ENCODE data around the gene DAGLA.
"Not testable (repeated sequence)": the region's sequence is repeated elsewhere in the genome, so short reads cannot be mapped to it uniquely, and the experiment has no call there.

DAGLA gene

DNA sequence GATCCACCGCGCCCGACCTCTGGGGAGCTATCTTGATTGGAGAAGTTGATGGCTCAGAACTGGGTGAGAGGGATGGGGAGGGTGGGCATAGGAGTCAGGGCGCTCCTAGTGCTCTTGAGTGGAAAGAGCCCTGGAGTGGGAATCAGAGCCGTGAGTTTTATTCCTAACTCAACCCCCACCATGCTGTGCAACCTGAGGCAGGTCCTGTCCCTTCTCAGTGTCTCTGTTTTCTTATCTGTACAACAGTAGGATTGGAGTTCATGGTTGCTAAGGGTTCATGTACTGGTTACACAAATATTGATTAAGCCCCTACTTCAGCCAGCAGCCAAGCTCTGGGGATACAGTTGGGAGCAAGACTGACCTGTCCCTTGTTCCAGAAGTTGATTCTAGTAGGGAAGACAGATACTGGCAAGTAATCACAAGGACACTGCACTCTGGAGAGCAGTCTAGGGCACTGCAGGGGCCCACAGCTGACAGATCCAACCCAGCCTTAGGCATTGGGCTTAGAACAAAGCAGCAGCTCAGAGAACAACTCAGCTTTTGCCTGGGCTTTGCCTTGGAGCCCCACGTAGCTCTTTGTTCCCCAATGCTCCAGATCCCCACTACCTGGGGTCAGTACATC is 12.4 kb upstream of the DAGLA start:
- no peak for DNase-seq (ENCODE audit: low read depth)
- no peak overlapping the region for H3K4me3 ChIP-seq (ENCODE audit: control insufficient read depth, low read depth, low read length)
- TF ChIP-seq CTCF (conservative IDR thresholded peaks at IDR 0.05; ENCODE audit: control insufficient read depth, insufficient read depth, low read depth, low read length), result no peak

DNA sequence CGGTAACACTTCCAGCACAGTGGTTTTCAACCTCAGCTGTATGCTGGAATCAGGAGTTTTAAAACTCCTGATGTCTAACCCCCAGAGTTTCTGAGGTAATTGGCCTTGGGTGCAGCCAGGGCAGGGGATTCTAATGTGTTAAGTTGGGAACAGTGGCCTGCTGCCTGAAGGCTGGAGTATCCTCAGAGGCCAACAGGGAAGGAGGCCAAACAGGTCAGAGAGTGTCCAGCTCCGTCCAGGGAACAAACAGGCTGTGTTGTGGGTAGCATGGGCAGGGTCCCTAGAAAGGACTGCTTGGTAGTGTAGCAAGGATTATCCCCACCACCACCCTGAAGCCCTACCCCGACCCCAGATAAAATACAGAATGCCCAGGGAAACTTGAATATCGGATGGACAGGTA is 10.8 kb upstream of the DAGLA start:
- TF ChIP-seq CTCF (conservative IDR thresholded peaks at IDR 0.05; ENCODE audit: control insufficient read depth, insufficient read depth, low read depth, low read length), result no peak
- no peak overlapping the region for H3K4me3 ChIP-seq (ENCODE audit: control insufficient read depth, low read depth, low read length)
- DNase-seq (ENCODE audit: low read depth), result no peak

DNA sequence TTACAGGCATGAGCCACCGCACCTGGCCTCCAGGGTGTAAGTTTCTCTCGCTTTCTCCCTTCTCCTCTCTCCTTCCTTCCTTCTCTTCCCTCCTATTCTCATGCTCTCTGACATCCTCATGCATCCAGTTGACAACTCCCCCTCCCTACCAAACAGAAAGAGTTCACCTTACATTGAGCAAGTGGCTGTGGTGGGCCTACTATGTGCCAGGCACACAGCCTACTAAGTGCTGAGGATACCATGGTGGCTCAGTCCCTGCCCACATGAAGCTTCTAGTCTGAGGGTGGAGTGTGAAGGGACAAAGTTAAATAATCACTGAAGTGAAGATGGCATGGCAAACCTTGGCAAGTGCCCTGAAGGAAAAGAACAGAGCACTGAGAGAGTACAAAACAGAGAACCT is 9.6 kb upstream of the DAGLA start:
- no peak for DNase-seq (ENCODE audit: low read depth)

DNA sequence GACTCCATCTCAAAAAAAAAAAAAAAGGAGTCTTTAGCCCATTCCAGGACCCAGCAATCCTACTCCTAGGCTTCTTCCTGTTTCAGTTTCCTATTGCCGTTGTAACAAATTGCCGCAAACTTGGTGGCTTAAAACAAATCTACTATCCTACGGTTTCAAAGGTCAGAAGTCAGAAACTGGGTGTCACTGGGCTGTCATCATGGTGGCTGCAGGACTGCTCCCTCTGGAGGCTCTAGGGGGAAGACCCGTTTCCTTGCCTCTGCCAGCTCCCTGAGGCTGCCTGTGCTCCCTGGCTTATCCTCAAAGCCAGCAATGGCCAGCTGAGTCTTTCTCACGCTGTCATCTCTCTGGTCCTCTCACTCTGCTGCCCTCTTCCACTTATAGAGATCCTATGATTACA is 8.7 kb upstream of the DAGLA start:
- peak; percentile 34 for TF ChIP-seq CTCF (conservative IDR thresholded peaks at IDR 0.05; ENCODE audit: control insufficient read depth, insufficient read depth, low read depth, low read length)
- H3K4me3 ChIP-seq (ENCODE audit: control insufficient read depth, low read depth, low read length), result no peak overlapping the region
- no peak for DNase-seq (ENCODE audit: low read depth)

More for the DNA sequence above, 9.6 kb upstream of the DAGLA start:
- H3K4me3 ChIP-seq (ENCODE audit: control insufficient read depth, low read depth, low read length), result no peak overlapping the region
- no peak for TF ChIP-seq CTCF (conservative IDR thresholded peaks at IDR 0.05; ENCODE audit: control insufficient read depth, insufficient read depth, low read depth, low read length)

DNA sequence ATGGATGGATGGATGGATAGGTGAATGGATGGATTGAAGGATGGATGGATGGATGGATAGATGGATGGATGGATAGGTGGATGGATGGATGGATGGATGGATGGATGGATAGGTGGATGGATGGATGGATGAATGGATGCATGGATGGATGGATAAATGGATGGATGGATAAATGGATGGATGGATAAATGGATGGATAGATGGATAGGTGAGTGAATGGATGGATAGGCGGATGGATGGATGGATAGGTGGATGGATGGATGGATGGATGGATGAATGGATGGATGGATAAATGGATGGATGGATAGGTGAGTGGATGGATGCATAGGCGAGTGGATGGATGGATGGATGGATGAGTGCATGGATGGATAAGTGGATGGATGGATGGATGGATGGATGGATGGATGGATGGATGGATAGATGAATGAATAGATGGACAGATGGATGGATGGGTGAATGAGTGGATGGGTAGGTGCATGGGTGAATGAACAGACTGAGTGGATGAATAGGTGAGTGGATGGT is 6.2 kb upstream of the DAGLA start:
- H3K4me3 ChIP-seq (ENCODE audit: control insufficient read depth, low read depth, low read length); DNase-seq (ENCODE audit: low read depth): not testable (repeated sequence)

DNA sequence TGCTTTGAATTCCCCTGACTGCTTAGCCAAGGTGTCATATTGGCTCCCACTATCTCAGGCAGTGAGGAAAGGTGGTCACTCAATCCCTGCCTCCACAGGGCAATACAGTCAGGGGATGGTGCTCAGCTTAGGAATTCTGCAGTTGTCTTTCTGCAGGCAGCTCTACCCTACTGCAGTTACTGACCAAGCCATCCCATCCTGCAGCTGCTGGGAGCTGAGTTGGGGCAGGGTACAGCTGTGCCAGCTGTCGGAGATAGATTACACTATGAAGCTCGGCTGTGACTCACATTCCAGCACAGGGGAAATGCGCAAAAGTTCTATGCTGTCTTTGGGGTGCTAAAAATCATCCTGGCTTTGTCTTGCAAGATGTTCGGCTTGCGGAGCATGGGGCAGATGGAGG is 4.4 kb upstream of the DAGLA start:
- no peak overlapping the region for H3K4me3 ChIP-seq (ENCODE audit: control insufficient read depth, low read depth, low read length)
- DNase-seq (ENCODE audit: low read depth), result no peak
- TF ChIP-seq CTCF (conservative IDR thresholded peaks at IDR 0.05; ENCODE audit: control insufficient read depth, insufficient read depth, low read depth, low read length), result no peak

DNA sequence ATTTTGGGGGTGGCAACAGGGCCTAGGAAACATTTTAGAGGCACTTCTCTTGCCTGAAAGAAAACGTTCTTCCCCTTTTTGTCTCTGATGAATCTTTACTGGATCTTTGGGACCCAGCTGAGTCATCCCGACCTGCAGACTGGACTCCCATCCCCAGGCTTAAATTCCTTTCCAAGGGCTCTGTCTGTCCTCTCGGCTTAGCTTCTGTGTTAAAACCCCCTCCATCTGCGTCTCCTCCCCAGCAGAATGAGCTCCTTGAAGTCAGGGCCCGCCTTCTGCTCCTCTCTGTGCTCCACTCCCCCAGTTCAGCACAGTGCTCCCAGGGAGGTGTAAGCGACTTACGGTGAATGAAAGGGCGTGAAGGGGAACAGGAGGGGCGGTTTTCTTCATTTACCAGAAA is 895 bp upstream of the DAGLA start:
- no peak overlapping the region for H3K4me3 ChIP-seq (ENCODE audit: control insufficient read depth, low read depth, low read length)
- no peak for DNase-seq (ENCODE audit: low read depth)
- no peak for TF ChIP-seq CTCF (conservative IDR thresholded peaks at IDR 0.05; ENCODE audit: control insufficient read depth, insufficient read depth, low read depth, low read length)
